IgD-negative memory B cell (primary cell): ENCODE measurements around the gene GMDS. TPM values are rescaled to one million over a fixed set of nuclear protein-coding genes. Genes with fewer than 3 reads are reported as not detected.

Source experiments
- H3K27ac Mint-ChIP-seq, 3 donors: one replicate each; pipeline ENCODE4 v1.8.0; 2020 to 2022; ENCODE audit warnings: mild to moderate bottlenecking in 3 of 3, mixed read lengths in 3 of 3, moderate library complexity in 1 of 3
- H3K27me3 Mint-ChIP-seq: one replicate; pipeline ENCODE4 v1.8.0; 2021; ENCODE audit warnings: mixed read lengths
- H3K36me3 Mint-ChIP-seq: one replicate; pipeline ENCODE4 v1.8.0; 2020; ENCODE audit warnings: mild to moderate bottlenecking, mixed read lengths
- H3K4me1 Mint-ChIP-seq, 3 donors: one replicate each; pipeline ENCODE4 v1.8.0; 2020 to 2022; ENCODE audit warnings: mixed read lengths in 3 of 3, mild to moderate bottlenecking in 1 of 3
- H3K4me3 Mint-ChIP-seq, 4 donors: one replicate each; pipeline ENCODE4 v1.8.0; 2020 to 2022; ENCODE audit warnings: mild to moderate bottlenecking in 4 of 4, mixed read lengths in 4 of 4, moderate library complexity in 3 of 4
- H3K9me3 Mint-ChIP-seq, 3 donors: one replicate each; pipeline ENCODE4 v1.8.0; 2020 to 2021; ENCODE audit warnings: mixed read lengths in 3 of 3, mild to moderate bottlenecking in 1 of 3
- polyA plus RNA-seq: library from polyadenylated mRNA; unstranded; fragments of 300-500 nt; fragmentation: Illumina TruSeq; gene quantifications from one replicate; pipeline ENCODE4 v1.2.3, GENCODE V29; 2021

GMDS gene
- polyA plus RNA-seq, 1 donor from 2014 or later = 17.0 TPM

DNA sequence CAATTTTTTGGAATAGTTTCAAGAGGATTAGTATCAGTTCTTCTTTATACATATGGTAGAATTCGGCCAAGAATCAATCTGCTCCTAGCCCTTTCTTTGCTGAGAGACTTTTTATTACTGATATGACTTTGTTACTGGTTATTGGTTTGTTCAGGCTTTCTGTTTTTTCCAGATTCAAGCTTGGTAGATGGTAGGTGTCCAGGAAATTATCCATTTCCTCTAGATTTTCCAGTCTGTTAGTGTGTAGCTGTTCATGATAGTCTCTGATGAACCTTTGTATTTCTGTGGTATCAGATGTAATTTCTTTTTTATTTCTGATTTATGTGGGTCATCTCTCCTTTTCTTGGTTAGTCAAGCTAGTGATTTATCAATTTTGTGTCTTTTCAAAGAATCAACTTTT lies 167.6 kb downstream of the GMDS start:
- H3K36me3 Mint-ChIP-seq = peaks cover 12% of the 10 kb centered on the region
- H3K4me3 Mint-ChIP-seq = peak overlapping the region in 1 of 4 donors; percentile 10
- peaks cover 8 to 27% (median 10%) of the 10 kb centered on the region in 3 donors for H3K9me3 Mint-ChIP-seq
- H3K27me3 Mint-ChIP-seq = no peaks in the 10 kb centered on the region
- H3K4me1 Mint-ChIP-seq = no peaks in the 10 kb centered on the region
- H3K27ac Mint-ChIP-seq = no peak overlapping the region

DNA sequence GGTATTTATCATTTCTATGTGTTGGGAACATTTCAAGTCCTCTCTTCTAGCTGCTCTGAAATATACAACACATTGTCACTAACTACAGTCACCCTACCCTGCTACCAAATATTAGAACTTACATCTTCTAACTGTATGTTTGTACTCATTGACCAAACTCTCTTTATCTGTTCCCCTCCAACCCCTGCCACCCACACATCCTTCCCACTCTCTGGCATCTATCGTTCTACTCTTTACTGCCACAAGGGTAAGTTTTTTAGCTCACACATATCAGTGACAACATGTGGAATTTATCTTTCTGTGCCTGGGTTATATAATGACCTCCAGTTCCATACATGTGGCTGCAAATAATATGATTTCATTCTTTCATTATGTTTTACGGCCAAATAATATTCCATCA lies 171.9 kb downstream of the GMDS start:
- no peak overlapping the region for H3K4me3 Mint-ChIP-seq
- H3K27ac Mint-ChIP-seq = no peak overlapping the region
- H3K4me1 Mint-ChIP-seq = no peaks in the 10 kb centered on the region
- H3K9me3 Mint-ChIP-seq = peaks cover 5 to 13% (median 12%) of the 10 kb centered on the region in 3 donors
- H3K27me3 Mint-ChIP-seq = no peaks in the 10 kb centered on the region
- H3K36me3 Mint-ChIP-seq = peaks cover 10% of the 10 kb centered on the region

DNA sequence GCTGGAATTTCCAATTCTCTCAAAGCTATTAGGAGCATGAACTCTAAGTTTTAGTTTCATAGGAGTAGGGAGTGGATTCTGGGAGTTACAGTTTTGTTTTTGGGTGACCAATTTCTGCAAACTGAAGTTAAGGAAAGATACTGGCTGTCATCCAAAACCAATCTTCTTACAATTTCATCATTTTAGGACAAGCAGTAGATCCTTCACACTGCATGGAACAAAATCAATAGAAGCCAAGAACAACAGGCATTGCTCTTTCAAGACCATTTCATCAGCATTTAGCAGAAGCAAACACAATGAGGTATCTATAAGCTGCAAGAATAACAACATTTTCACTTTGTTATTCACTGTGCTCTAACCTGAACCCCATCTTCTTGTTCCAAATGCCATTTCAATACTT lies 173.0 kb downstream of the GMDS start:
- Mint-ChIP-seq H3K9me3 (peaks cover 2 to 10% (median 3%) of the 10 kb centered on the region in 3 donors), H3K4me1 (no peaks in the 10 kb centered on the region), H3K27ac (no peak overlapping the region), H3K4me3 (no peak overlapping the region), H3K36me3 (peaks cover 2% of the 10 kb centered on the region), H3K27me3 (no peaks in the 10 kb centered on the region)

DNA sequence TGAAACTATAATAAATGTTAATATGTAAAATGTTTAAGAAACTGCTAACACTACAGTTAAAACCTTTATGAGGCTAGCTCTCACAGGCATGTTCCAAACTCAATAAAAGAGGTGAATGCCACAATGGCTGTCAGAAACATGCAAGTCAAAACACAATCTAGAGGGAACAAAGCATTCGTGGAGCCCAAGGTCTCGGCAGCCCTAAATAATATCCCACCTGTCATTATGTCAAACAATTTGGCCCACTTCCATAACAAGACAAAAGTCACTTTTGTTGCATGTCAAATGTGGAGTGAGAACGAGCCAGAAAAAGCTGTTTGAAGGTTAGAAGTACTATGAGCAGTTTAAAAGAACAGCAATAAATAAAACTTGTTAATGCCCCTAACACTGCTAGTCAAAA lies 181.9 kb downstream of the GMDS start:
- no peak overlapping the region for H3K27ac Mint-ChIP-seq
- H3K36me3 Mint-ChIP-seq = peaks cover 6% of the 10 kb centered on the region
- no peaks in the 10 kb centered on the region for H3K27me3 Mint-ChIP-seq
- H3K4me1 Mint-ChIP-seq = peaks cover 0 to 3% (median 2%) of the 10 kb centered on the region in 3 donors
- H3K9me3 Mint-ChIP-seq = peaks cover 0 to 3% (median 0%) of the 10 kb centered on the region in 3 donors
- no peak overlapping the region for H3K4me3 Mint-ChIP-seq

- Mint-ChIP-seq H3K4me3 (no peak overlapping the region), H3K27ac (no peak overlapping the region), H3K27me3 (no peaks in the 10 kb centered on the region), H3K4me1 (peaks cover 0 to 3% (median 2%) of the 10 kb centered on the region in 3 donors), H3K9me3 (peaks cover 0 to 3% (median 0%) of the 10 kb centered on the region in 3 donors), H3K36me3 (peaks cover 10% of the 10 kb centered on the region)
These were observed 183.5 kb downstream of the GMDS start for GRCh38 chr6:2061880-2062279.

DNA sequence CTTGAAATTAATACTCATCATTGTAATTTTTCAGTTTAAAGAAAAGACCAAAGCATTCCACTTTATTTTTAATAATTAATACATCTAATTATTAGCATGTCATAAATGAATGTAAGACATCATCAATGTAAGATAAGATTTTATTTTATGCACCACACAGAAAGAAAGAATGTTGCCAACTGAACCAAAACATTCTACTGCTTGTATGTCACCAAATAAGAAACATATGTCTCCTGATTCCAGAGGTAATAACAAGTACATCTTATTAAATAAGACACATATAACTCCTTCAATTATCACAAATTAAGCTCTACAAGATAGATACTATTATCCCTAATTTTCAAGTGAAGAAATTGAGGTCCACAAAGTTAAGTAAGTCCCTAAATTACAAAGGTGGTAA lies 189.5 kb downstream of the GMDS start:
- Mint-ChIP-seq H3K27me3 (no peaks in the 10 kb centered on the region), H3K36me3 (peaks cover 10% of the 10 kb centered on the region), H3K27ac (no peak overlapping the region), H3K9me3 (no peaks in the 10 kb centered on the region), H3K4me3 (no peak overlapping the region), H3K4me1 (peaks cover 0 to 4% (median 0%) of the 10 kb centered on the region in 3 donors)

DNA sequence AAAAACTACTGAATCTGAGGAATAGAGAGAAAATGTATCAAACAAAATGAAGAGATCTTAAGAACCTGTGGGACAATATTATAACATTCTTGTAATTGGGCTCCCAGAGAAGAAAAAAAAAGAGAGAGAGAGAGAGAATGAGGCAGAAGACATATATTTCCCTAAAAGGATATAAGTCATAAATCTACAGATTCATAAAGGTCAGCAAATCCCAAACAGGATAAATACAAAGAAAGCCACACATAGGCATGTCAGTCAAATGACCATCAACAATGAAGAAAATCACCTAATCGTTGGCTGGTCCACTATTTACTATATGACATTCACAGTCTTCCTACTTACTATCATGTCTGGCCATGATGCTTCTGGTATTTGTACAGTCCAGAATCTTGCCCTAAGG lies 190.3 kb downstream of the GMDS start:
- no peaks in the 10 kb centered on the region for H3K27me3 Mint-ChIP-seq
- H3K27ac Mint-ChIP-seq = no peak overlapping the region
- H3K4me3 Mint-ChIP-seq = no peak overlapping the region
- peaks cover 0 to 3% (median 0%) of the 10 kb centered on the region in 3 donors for H3K4me1 Mint-ChIP-seq
- H3K36me3 Mint-ChIP-seq = peaks cover 6% of the 10 kb centered on the region
- H3K9me3 Mint-ChIP-seq = no peaks in the 10 kb centered on the region

DNA sequence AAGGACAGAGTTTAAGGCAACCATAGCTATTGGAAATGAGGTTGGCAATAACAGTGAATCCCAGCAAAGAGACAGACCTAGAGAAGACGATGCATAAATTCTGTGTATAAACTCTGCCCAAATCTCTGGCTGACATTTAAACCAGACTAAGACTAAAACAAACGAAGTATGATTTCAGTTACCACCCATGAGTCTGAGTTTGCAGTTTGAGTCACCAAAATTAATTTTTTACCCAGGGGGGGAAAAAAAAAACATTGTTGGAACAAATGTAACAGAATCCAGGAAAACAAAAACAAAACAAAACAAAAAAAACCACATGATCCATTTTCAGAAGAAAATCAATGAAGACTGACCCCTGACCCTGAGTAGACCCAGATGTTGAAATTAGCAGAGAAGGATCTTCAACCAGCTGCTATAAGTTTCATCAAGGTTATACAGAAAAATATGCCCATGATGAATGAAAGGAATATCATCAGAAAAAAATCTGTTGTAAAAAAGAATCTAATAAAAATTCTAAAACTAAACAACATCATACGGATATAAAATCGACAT lies 190.8 kb downstream of the GMDS start:
- Mint-ChIP-seq H3K27ac (no peak overlapping the region), H3K9me3 (no peaks in the 10 kb centered on the region), H3K27me3 (no peaks in the 10 kb centered on the region), H3K4me3 (no peak overlapping the region), H3K36me3 (peaks cover 8% of the 10 kb centered on the region), H3K4me1 (peaks cover 0 to 3% (median 0%) of the 10 kb centered on the region in 3 donors)

GRCh38 chr6:2053691-2054090 lies 191.7 kb downstream of the GMDS start:
- H3K4me1 Mint-ChIP-seq = peaks cover 0 to 3% (median 0%) of the 10 kb centered on the region in 3 donors
- no peaks in the 10 kb centered on the region for H3K9me3 Mint-ChIP-seq
- peaks cover 8% of the 10 kb centered on the region for H3K36me3 Mint-ChIP-seq
- H3K27me3 Mint-ChIP-seq = no peaks in the 10 kb centered on the region
- no peak overlapping the region for H3K27ac Mint-ChIP-seq
- no peak overlapping the region for H3K4me3 Mint-ChIP-seq

DNA sequence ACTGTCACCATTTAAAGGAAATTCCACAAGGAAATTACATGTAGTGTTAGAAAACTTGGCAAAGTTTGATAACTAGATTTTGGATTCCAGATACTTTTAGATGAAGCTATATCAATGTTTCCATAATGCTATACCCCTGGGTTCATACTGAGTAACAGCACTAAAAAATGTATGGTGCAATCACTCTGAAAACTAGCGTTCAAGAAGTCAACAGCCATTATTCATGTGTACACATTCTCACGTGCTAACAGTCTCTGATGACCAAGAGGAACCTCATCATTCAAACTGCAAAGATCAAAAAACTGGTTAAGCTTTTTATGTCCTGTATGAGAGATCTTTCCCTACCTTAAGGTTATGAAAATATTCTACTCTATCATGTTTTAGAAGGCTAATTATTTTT lies 197.6 kb downstream of the GMDS start:
- Mint-ChIP-seq H3K4me1 (no peaks in the 10 kb centered on the region), H3K9me3 (peaks cover 0 to 8% (median 0%) of the 10 kb centered on the region in 3 donors), H3K27ac (no peak overlapping the region), H3K4me3 (no peak overlapping the region), H3K36me3 (peaks cover 3% of the 10 kb centered on the region), H3K27me3 (no peaks in the 10 kb centered on the region)

GRCh38 chr6:2044192-2044591 lies 201.2 kb downstream of the GMDS start:
- Mint-ChIP-seq H3K36me3 (peaks cover 4% of the 10 kb centered on the region), H3K27me3 (no peaks in the 10 kb centered on the region), H3K9me3 (peaks cover 0 to 8% (median 0%) of the 10 kb centered on the region in 3 donors), H3K4me1 (no peaks in the 10 kb centered on the region), H3K4me3 (no peak overlapping the region), H3K27ac (no peak overlapping the region)

DNA sequence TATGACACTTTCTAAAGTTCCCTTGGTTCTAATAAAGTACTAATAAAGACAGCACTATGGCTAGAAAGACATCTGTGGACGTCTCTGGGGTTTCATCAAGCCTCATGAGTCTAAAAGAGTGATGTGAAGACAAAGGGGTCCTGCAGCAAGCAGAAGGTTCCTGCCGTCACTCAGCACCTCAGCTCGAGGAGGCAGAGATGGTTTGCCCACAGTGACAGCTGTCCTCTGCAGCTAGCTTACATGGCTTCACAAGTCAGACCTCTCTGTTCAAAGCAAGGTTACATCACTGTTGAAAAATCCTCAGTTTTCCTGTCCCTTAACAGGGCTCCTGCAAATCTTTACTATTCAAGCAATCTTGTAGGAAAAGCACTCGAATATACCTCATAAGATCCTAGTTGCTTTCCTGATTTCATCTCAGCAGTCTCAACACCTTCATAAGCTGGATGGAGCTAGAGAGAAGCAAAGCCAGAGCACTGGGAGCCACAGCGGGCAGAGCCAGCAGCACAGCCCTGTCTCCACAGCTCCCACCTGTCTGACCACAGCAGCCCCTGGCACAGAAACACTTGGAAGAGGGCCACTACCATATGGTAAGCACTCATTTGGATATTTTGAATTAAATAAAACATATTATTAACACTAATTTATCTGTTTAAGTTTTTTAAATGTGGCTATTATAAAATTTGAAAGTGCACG lies 202.3 kb downstream of the GMDS start:
- H3K27ac Mint-ChIP-seq = no peak overlapping the region
- peaks cover 5% of the 10 kb centered on the region for H3K36me3 Mint-ChIP-seq
- H3K27me3 Mint-ChIP-seq = no peaks in the 10 kb centered on the region
- no peaks in the 10 kb centered on the region for H3K4me1 Mint-ChIP-seq
- peaks cover 0 to 8% (median 0%) of the 10 kb centered on the region in 3 donors for H3K9me3 Mint-ChIP-seq
- H3K4me3 Mint-ChIP-seq = no peak overlapping the region

DNA sequence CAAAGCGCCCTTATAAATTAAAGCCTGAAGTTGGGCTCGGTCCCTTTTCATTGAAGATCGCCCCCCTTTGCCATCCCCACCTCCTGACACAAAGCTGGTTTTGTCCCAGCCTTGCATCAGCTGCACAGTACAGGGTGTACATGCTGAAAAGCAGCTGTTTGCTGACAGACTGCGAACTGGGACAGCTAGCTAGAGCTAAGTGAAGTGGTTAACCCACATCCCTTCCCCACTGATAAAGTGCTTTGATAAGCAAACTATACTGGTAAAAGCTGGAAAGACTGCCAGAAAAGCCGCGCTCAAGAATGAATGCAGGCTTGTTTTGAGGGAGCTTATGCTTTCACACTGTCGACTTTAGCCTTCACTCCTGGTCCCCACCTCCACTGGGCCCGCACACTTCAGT lies 207.3 kb downstream of the GMDS start:
- no peak overlapping the region for H3K27ac Mint-ChIP-seq
- peaks cover 5% of the 10 kb centered on the region for H3K36me3 Mint-ChIP-seq
- no peak overlapping the region for H3K4me3 Mint-ChIP-seq
- H3K9me3 Mint-ChIP-seq = no peaks in the 10 kb centered on the region
- no peaks in the 10 kb centered on the region for H3K27me3 Mint-ChIP-seq
- no peaks in the 10 kb centered on the region for H3K4me1 Mint-ChIP-seq

DNA sequence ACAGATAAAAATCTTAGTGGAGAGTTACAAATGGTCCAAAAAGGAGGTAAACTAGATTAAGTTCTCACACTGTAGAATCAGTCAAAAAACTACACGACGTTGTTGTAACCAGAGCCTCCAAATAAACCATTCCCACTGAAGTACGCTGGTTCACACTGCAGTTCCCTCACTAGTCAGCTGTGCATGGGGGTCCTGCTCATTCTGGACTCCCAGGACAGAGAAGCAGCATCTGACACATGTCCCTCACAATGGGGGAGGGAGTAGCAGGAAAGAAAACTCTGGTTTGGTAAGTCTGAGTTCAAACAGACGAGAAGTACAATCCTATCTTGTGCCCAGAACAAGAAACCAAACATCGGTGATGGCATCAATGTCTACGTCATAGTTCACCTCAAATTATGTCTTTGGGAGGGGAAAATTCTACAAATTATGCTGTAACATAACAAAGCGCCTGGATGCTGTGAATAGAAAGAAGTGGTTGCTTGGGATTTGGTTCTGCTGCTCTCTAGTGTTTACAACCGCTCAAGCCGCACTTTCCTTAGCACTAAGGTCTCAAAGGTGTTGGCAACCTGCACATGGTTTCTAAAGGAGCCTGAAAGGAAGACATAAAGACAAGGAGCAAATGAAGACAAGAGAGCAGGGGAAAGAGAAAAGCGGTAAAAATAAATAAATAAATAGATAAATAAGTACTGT lies 208.0 kb downstream of the GMDS start:
- Mint-ChIP-seq H3K4me3 (no peak overlapping the region), H3K27ac (peak overlapping the region in 1 of 3 donors; percentile 20), H3K9me3 (no peaks in the 10 kb centered on the region), H3K36me3 (peaks cover 5% of the 10 kb centered on the region), H3K27me3 (no peaks in the 10 kb centered on the region), H3K4me1 (no peaks in the 10 kb centered on the region)

DNA sequence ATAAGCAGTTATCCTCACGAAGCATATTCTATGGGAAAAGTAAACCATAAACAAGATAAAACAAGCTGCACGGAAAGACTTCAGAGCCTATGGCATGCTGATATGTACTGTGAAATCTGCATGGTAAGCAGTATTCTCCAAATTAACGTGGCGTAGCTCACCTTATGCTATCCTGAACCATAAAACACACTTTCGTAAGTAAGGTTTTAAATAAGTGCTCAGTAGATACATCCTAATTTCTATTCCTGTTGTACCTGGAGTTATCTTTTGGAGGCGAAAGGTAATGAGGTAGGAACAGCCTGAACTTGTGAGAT lies 208.7 kb downstream of the GMDS start:
- Mint-ChIP-seq H3K27me3 (no peaks in the 10 kb centered on the region), H3K4me1 (no peaks in the 10 kb centered on the region), H3K27ac (no peak overlapping the region), H3K9me3 (no peaks in the 10 kb centered on the region), H3K4me3 (no peak overlapping the region), H3K36me3 (peaks cover 3% of the 10 kb centered on the region)
